ENCODE measurements around the gene MMP24OS. TPM values are rescaled to one million over a fixed set of nuclear protein-coding genes. Genes with fewer than 3 reads are reported as not detected.

MMP24OS gene
- total RNA-seq (10 to 100 TPM; 83.4 to 85.9 TPM), polyA plus RNA-seq (10 to 100 TPM in 1 of 3 donors, 1 to 10 TPM in 2; 7.6 to 12.3 (median 9.0) TPM), total RNA-seq (9.8 to 33.5 (median 17.4) reads per million in 6 experiments)

DNA sequence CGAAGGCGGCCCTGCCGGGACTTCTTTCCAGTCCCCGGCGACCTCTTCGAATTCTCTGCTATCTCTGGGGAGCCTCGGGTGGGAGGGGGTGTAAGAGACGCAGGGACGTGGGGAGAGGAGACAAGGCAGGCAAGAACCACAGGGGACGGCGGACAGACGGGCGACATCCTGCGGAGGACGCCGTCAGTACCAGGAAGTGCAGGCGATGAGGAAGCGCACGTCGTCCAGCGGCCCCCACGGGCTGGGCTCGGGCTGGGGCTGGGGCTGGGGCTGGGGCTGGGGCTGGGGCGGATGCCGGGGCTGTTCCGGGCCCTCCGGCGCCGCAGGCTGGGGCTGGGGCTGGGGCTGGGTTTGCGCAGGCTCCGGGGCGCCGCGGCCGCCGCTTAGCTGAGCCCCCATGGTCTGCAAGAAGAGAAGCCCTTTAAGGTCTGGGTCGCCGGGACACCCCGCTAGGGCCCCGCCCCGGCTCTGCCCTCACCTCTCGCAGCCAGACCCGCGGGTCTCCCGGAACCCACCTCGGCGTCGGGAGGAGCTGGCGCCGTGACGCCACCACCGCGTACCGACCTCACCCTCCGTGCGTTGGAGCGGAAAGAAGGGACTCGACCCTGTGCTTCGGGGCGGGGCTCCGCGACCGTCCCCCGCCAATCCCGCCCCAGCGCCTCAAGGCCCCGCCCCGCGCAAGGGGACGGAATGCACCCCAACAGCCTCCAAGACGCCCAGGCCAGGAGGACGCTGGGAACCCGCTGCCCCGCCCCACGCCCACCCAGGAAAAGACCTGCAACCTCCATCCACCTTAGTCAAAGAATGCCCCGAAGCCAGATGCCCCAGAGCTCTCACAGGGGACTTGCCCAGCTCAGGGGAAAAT is at the start of gene MMP24OS:
MMP24OS (minus strand) TSS at position 592 of the 865 bp plus-strand sequence; CDS start at position 399, 193 bp downstream.
- POLR2A ChIA-PET: interaction anchor here (0.5 to 1.6 kb wide), 23 partner anchors 10 to 1295 kb away, joined by 3 to 10 read pairs (median 5); partner anchors contain the start of genes CEP250, EDEM2, FAM83C and RBM39
- Mint-ChIP-seq H3K4me3 (peak within 1 kb of the TSS; percentile 93 to 99 (median 97)), H3K27me3 (no peaks in the 10 kb centered on the region), H3K27ac (peak within 1 kb of the TSS; percentile 95 to 100 (median 99)), H3K4me1 (peaks cover 15 to 53% (median 32%) of the 10 kb centered on the region in 4 donors), H3K9me3 (no peaks in the 10 kb centered on the region), H3K36me3 (peaks cover 0 to 40% (median 10%) of the 10 kb centered on the region in 3 donors)
- DNase-seq (peak; percentile 80 to 94 (median 88)), ATAC-seq (peak; percentile 87 to 88)

DNA sequence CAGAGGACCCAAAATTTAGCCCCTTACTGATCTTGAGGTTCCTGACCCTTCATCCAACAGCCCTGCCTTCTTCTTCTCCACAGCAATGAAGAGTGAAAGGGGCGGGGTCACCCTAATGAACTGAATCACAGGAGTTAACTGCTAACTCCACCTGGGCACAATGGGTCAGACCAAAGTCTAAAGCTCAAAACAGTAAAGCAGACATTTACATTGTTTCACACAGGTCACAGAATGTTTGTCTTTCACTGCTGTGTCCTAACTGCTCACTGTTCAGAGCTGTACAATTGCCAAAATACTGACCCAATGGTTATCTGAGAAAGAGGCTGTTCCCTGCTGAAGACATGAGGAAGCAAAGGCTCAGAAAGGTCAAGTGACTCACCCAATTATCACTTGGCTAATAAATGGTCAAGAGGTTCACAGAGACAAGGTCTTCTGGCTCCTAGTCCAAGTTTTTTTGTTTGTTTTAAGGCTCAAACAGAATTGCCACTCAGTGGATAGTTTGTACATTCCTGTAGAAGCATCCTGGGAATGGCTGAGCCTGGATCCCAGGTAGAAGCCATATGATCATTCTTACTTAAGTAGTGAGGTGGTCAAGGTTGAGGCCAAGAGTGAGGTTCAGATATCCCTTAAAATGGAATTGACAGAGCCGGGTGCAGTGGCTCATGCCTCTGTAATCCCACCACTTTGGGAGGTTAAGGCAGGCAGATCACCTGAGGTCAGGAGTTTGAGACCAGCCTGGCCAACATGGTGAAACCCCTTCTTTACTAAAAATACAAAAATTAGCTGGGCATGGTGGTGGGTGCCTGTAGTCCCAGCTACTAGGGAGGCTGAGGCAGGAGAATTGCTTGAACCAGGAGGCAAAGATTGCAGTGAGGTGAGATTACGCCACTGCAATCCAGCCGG is 49.4 kb upstream of the MMP24OS start:
- POLR2A ChIA-PET: interaction anchor here (0.7 kb wide), 1 partner anchor 418 kb away, joined by 6 read pairs; no protein-coding TSS in a partner anchor
- no peak for DNase-seq
- H3K4me1 Mint-ChIP-seq: peaks cover 0 to 5% (median under 1%) of the 10 kb centered on the region in 4 donors
- H3K36me3 Mint-ChIP-seq: peaks cover 0 to 21% (median 0%) of the 10 kb centered on the region in 3 donors
- H3K27ac Mint-ChIP-seq: no peak overlapping the region
- ATAC-seq: no peak
- no peaks in the 10 kb centered on the region for H3K9me3 Mint-ChIP-seq
- H3K4me3 Mint-ChIP-seq: no peak overlapping the region
- no peaks in the 10 kb centered on the region for H3K27me3 Mint-ChIP-seq

DNA sequence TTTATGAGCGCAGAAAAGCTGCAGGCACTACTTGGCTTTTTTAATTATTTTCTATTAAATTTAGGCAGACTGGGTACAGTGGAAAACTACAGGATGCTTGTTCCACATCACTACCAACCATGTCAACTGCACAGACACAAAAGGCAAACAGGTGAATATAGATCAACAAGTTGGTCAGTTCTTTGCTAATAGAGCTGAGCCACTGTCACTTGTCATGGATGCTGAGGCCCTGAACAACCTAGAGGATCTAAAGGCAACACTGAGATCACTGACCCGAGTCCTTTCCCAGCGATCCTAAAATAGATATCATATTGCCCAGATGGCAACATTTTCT is 48.8 kb upstream of the MMP24OS start:
- POLR2A ChIA-PET: no interaction called here

DNA sequence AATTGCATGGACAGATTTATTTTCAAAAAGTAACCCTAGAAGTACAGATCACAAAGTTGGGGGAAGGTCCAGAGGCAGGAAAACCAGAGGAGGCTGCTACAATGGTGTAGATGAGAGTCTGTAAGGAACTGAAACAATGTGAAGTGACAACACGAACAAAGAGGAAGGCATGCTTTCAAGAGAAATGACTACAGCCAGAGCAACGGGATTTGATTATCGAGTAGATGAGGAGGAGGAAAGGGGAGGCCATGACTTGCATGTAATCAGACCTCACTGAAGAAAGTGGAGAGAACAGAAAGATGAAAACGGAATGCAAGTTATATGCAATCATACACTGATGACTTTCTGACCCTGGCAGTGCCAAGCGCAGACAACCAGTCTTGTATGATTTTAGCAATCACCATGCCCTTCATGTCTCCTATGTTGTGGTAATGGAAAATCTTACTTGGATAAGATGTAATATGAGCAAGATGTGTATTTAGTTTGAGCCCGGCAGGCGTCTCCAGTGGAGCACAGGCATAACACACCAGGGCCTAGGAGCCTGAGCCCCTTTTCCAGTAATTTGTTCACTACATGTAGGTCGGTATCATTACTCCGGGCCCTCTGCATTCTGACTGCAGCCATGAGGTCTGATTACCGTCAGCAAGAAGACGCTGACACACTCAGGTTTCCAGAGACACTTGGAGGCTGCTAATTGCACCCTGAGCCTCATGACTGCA is 48.3 kb upstream of the MMP24OS start:
- DNase-seq (no peak), ATAC-seq (no peak)
- peaks cover 0 to 21% (median 0%) of the 10 kb centered on the region in 3 donors for H3K36me3 Mint-ChIP-seq
- no peak overlapping the region for H3K4me3 Mint-ChIP-seq
- POLR2A ChIA-PET: no interaction called here
- peaks cover 0 to 5% (median under 1%) of the 10 kb centered on the region in 4 donors for H3K4me1 Mint-ChIP-seq
- H3K27me3 Mint-ChIP-seq: no peaks in the 10 kb centered on the region
- H3K9me3 Mint-ChIP-seq: no peaks in the 10 kb centered on the region
- H3K27ac Mint-ChIP-seq: peak overlapping the region in 1 of 10 donors; percentile 42

More for the DNA sequence above, 48.8 kb upstream of the MMP24OS start:
- Mint-ChIP-seq H3K36me3 (peaks cover 0 to 21% (median 0%) of the 10 kb centered on the region in 3 donors), H3K4me1 (peaks cover 0 to 5% (median under 1%) of the 10 kb centered on the region in 4 donors), H3K9me3 (no peaks in the 10 kb centered on the region), H3K27ac (no peak overlapping the region), H3K4me3 (no peak overlapping the region), H3K27me3 (no peaks in the 10 kb centered on the region)
- DNase-seq (no peak), ATAC-seq (no peak)

DNA sequence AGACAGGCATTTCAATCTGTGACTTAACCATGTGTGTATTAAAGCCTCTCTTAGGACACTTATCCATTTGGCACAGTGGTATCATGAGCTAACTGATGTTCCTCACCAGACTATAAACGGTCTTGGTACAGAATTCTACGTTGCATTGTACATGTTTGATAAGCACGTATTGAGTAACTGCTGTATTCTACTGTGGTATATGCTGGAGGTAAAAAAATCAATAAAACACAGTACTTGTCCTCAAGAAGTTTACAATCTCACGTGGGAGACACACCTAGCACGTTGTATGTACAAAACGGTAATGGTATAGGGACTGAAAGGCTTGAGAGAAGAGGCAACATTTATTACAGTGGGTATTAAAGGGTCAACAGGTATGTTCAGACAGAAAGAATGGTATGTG is 47.5 kb upstream of the MMP24OS start:
- DNase-seq (no peak), ATAC-seq (no peak)
- POLR2A ChIA-PET: no interaction called here
- Mint-ChIP-seq H3K27ac (no peak overlapping the region), H3K27me3 (no peaks in the 10 kb centered on the region), H3K4me3 (no peak overlapping the region), H3K9me3 (no peaks in the 10 kb centered on the region), H3K4me1 (peaks cover 0 to 5% (median under 1%) of the 10 kb centered on the region in 4 donors), H3K36me3 (peaks cover 0 to 20% (median 0%) of the 10 kb centered on the region in 3 donors)

DNA sequence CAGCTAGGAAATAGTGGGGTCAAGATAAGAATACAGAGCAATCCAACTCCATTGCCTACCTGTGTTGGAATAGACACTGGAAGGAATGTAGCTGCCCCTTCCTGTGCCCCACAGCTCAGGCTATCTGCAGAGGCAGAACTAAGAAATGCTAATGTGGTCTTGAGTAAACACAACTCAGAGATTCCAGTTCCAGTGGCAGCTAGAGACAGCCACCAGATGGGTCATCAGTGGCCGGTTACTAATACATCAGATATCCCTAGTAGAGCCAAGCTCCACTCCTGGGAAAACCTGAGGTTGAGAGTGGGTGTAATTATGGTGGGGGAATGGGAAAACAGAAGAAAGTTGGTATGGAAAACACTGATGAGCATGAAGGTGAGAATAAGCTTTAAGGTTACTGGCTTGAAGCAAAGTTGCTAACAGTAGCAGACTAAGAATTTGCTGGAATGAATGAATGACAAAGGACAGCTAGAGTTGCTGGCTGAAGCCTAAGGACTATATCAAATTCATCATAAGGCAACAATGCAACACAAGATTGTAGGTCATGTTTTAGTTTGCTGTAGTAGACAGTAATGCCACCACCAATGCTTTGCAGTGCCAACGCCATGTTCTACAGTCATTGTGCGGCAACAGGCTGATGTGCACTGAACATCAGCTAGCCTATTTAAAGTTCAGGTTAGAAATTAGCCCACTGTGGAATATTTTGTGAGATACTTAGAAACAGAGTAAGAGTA is 42.6 kb upstream of the MMP24OS start:
- Mint-ChIP-seq H3K4me3 (no peak overlapping the region), H3K27me3 (no peaks in the 10 kb centered on the region), H3K4me1 (peaks cover 6 to 9% (median 7%) of the 10 kb centered on the region in 4 donors), H3K36me3 (peaks cover 0 to 13% (median 0%) of the 10 kb centered on the region in 3 donors), H3K9me3 (no peaks in the 10 kb centered on the region), H3K27ac (peak overlapping the region in 2 of 10 donors; percentile 16 to 17)
- POLR2A ChIA-PET: no interaction called here
- ATAC-seq: no peak
- DNase-seq: no peak

DNA sequence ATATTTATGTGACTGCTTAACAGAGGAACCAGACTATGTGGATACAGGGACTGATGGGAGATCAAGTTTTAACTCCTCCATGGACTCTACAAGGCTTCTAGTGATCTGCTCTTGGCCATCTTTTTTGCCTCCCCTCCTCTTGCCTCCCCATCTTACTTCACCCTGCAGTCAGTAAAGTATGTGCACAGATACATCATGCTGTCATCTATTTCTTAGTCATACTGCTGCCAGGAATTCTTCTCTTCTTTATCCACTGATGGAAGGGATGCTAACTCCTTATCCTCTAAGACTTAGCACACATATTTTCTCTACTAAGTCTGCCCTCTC is 41.9 kb upstream of the MMP24OS start:
- peaks cover 11 to 16% (median 14%) of the 10 kb centered on the region in 4 donors for H3K4me1 Mint-ChIP-seq
- H3K4me3 Mint-ChIP-seq: no peak overlapping the region
- peaks cover 0 to 13% (median 0%) of the 10 kb centered on the region in 3 donors for H3K36me3 Mint-ChIP-seq
- ATAC-seq: no peak
- H3K9me3 Mint-ChIP-seq: no peaks in the 10 kb centered on the region
- DNase-seq: no peak
- H3K27ac Mint-ChIP-seq: peak overlapping the region in 2 of 10 donors; percentile 17 to 79
- H3K27me3 Mint-ChIP-seq: no peaks in the 10 kb centered on the region
- POLR2A ChIA-PET: no interaction called here

DNA sequence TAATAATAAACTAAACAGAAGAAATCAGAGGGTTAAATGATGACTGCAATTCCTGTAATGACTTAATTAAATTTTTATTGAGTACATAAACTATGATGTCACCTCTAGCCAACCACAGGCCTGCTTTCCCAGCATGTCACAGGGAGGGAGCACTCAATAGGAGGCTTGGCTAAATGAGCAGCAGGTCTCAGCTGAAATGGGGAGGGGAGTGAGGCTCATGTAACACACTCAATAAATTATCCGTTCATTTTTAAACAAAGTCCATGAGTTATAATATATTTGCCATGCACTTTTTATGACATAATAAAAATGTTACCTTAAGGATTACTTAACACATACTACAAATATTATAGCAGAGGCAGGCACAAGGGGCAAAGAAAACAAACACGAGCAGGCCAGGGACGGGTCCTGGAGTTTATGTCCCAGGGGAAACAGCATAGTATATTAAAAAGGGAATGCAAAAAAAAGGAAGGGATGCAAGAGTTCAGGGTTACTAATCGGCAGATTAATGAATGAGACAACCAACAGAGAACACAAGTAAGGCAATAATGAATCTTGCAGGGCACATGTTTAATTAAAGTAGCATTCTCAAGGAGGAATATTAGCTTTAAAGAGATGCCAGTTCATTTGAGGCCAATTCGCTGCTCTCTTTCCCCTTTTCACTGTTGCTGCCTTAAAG is 41.4 kb upstream of the MMP24OS start:
- H3K36me3 Mint-ChIP-seq: peaks cover 0 to 17% (median 0%) of the 10 kb centered on the region in 3 donors
- no peaks in the 10 kb centered on the region for H3K9me3 Mint-ChIP-seq
- H3K27ac Mint-ChIP-seq: peak overlapping the region in 1 of 10 donors; percentile 8
- no peaks in the 10 kb centered on the region for H3K27me3 Mint-ChIP-seq
- POLR2A ChIA-PET: no interaction called here
- DNase-seq (no peak), ATAC-seq (no peak)
- peaks cover 12 to 21% (median 14%) of the 10 kb centered on the region in 4 donors for H3K4me1 Mint-ChIP-seq
- no peak overlapping the region for H3K4me3 Mint-ChIP-seq

DNA sequence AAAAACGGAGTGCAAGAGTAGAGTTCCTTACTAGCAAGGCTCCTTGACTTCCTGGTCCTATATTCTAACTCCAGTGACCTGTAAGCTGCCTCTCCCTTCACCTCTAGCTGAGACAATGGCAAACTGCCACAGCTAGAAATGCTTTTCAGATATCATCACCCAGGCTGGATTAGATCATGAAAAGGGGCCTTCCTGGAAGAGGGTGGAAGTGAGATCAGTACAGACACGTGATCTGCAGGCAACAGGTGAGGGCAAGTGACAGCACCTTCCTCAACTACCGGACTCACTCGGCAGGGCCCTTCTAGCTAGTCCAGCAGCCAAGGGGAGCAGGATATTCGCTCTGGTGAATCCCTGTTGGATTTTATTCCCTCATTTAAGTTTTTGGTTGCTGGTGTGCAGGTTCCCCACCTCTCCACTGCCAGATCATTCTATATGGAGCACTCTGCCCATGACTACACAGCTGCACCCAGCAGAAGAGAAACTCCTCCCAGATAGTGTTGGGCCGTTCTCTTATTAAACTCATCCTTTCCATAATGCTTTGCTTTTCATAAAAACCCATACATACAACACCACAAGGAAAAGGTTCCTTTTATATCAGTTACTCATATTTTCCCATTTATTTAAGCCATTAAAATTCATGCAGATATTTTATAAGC is 40.7 kb upstream of the MMP24OS start:
- no peak for DNase-seq
- Mint-ChIP-seq H3K27me3 (no peaks in the 10 kb centered on the region), H3K9me3 (no peaks in the 10 kb centered on the region), H3K36me3 (peaks cover 0 to 24% (median 1%) of the 10 kb centered on the region in 3 donors), H3K4me3 (no peak overlapping the region), H3K4me1 (peaks cover 12 to 22% (median 14%) of the 10 kb centered on the region in 4 donors), H3K27ac (peak overlapping the region in 3 of 10 donors; percentile 8 to 68 (median 60))
- ATAC-seq: no peak
- POLR2A ChIA-PET: no interaction called here

DNA sequence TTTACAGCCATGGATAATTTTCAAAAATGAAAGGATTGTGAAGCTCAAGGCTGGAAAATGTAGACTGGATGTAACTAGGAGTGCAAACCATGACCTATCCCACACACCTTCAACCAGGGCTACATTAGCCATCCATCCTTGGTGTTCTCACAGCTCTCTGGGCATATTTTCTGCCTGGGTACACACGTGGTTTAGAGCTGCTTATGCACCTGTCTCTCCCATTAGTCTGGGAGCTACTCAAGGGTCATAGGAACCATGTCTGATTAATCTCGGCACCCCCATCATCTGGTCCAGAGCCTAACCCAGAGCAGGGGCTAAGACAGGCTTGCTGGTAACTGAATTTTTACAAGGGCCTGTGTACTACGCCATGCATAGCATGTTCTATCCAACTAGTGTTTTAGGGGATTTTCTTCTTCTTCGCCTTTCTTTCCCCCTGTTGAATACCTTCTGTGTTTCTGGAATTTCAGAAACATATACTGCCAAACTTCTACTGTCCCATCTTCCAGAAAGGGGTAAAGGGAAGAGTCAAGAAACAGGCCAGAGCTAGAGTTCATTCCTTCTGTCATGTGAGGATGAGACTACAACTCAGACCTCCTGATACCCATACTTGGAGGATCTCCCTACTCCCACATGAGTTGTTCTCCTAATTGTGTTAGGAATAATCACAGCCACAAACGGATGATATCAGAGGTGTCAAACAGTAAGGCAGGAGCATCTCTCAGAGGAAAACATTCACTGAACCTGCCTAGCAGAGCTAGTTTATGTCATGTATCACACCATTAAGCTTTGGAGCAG is 39.7 kb upstream of the MMP24OS start:
- ATAC-seq (no peak), DNase-seq (no peak)
- peak overlapping the region in 3 of 10 donors; percentile 26 to 66 (median 60) for H3K27ac Mint-ChIP-seq
- H3K36me3 Mint-ChIP-seq: peaks cover 0 to 30% (median 3%) of the 10 kb centered on the region in 3 donors
- POLR2A ChIA-PET: no interaction called here
- H3K4me3 Mint-ChIP-seq: no peak overlapping the region
- H3K27me3 Mint-ChIP-seq: no peaks in the 10 kb centered on the region
- peaks cover 13 to 22% (median 14%) of the 10 kb centered on the region in 4 donors for H3K4me1 Mint-ChIP-seq
- H3K9me3 Mint-ChIP-seq: no peaks in the 10 kb centered on the region

All from naive thymus-derived CD8-positive, alpha-beta T cell (primary cell).